ENCODE data around the gene HP1BP3.

HP1BP3 gene

DNA sequence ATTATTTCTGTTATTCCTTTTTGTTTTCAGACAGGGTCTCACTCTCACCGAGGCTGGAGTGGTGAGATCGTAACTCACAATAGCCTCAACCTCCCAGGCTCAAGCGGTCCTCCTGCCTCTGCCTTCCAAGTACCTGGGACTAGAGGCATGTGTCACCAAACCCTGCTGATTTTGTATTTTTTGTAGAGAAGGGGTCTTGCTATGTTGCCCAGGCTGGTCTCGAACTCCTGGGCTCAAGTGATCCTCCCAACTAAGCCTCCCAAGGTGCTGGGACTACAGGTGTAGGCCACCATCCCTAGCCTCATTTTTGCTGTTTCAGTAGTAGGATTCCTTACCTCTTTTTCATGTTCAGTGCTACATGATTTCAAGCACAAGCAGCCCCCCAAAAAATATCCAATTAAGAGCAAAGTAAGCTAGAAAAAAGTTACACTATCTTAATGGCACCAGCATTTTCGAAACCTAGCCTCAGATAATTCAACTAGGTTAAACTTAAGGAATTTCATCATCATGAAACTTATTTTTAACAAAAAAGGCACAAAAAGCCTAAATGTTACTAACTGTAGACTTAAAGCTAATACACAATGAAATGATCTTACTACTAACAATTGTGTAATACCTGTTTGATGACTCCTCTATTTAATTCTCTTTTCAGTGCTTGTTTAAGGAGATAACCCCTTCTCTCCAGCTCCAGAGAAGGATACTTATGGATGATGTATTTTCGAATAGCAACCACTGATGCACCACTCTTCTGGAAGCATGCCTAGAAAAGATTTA lies 16.6 kb downstream of the HP1BP3 start:
- no peak for DNase-seq (ENCODE audit: low spot score)

DNA sequence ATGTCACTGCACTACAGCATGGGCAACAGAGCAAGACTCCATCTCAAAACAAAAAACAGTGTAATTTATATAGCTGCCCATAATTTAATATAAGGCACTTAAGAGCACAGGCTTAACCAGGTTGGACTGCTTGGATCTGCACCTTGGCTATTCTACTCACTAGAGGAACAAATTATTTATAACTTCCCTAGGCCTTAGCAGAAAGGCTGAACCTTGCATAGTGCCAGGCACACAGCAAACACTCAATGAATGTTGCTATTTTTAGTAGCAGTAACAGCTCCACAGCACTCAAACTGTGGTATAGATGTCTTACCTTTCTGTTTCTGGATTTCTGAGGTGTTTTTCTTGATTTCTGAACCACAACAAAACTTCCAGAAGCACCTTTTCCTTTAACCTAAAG lies 19.8 kb downstream of the HP1BP3 start:
- DNase-seq (ENCODE audit: low spot score), result no peak

DNA sequence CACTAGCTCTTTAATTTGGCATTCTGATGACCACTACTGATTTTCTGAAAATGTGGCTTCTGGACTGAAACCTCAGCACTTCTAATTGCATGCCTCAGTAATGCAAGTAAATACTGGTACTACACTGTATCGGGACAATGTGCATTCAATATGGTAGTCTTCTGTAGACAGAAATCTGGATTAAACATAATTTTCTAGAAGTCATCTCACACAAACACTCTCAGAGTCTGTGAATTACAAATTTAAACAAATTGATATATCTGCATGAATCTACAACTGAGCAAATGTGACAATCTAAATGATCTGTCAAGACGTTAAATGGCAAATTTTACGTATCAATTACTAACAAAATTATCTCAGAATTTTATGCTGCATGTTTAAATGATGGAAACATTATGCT lies 23.7 kb downstream of the HP1BP3 start:
- no peak for DNase-seq (ENCODE audit: low spot score)

DNA sequence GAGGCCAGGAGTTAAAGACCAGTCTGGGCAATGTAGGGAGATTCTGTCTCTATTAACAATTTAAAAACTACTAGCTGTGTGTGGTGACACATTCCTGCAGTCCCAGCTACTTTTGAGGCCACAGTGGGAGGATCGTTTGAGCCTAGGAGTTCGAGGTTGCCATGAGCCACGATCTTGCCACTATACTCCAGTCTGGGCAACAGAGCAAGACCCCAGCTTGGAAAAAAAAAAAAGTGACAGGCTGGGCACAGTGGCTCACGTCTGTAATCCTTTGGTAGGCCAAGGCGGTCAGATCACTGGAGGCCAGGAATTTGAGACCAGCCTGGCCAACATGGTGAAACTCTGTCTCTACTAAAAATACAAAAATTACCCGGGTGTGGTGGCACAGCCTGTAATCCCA lies 26.8 kb downstream of the HP1BP3 start:
- DNase-seq (ENCODE audit: low spot score), result no peak

DNA sequence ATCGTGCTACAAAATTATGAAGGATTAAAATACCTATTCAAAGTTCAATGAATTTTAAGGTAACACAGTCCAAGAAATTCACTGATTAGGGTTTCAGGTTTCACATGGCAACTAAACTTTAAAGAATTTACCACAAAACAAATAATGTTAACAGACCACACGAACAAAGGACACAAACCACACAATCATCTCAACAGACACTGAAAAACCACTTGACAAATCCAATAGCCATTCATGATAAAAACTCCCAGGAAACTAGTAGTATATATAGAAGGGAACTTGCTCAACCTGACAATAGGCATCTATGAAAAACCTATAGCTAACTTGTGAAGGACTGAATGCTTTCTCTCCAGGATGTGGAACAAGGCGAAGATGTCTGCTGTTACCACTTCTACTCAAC lies 33.5 kb downstream of the HP1BP3 start:
- DNase-seq (ENCODE audit: low spot score), result no peak

DNA sequence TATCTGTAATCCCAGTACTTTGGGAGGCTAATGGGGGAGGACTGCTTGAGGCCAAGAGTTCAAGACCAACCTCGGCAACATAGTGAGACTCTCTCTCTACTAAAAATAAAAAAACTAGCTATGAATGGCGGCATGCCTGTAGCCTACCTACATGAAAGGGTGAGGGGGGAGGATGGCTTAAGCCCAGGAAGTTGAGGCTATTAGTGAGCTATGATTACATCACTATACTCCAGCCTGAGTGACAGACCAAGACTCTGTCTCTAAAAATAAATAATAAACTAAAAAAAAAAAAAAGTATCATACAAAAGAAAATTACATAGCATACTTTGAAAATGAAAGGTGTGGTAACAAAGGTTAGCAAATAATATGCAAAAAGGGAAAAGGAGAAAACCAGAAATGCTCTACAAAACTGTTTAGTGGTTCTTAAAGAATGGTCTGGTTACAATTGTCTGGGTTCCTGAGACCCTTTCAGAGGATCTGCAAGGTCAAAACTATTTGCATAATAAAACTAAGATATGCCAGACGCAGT lies 35.6 kb downstream of the HP1BP3 start:
- no peak for DNase-seq (ENCODE audit: low spot score)

DNA sequence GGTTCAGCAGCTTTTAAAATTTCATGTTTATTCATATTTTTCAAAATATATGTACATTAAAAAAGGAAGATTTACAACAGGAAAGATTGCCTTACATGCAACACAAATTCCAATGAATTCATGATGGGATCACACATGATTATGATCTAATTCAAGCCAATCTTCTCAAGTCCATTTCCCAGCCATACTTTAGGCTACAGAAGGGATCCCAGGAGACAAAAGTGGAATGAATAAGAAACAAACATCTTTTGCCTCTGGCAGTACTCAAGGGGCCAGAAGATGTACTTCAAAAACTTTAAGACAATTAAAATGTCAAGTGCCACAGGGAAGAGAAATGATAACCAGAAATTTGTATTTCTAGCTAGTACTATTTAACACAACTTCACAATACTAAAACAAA lies 44.4 kb downstream of the HP1BP3 start:
- DNase-seq (ENCODE audit: low spot score), result no peak

DNA sequence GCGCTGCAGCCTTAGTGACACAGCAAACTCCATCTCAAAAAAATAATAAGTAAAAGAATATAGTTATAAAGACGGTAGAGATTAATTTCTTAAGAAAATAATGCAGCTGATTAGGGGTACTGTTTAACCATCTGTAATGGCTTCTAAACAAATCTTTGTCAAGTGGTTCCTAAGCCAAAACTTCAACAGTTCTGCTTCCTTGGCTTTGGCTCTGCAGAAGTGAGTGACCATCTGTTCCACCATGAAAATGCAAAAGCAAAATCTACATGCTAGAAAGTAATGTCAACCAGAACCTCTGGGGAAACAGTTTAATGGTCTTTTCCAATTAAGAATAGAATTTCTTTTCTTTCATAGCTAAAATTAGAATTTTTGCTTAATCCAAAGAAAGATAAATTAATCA lies 46.3 kb downstream of the HP1BP3 start:
- no peak for DNase-seq (ENCODE audit: low spot score)

DNA sequence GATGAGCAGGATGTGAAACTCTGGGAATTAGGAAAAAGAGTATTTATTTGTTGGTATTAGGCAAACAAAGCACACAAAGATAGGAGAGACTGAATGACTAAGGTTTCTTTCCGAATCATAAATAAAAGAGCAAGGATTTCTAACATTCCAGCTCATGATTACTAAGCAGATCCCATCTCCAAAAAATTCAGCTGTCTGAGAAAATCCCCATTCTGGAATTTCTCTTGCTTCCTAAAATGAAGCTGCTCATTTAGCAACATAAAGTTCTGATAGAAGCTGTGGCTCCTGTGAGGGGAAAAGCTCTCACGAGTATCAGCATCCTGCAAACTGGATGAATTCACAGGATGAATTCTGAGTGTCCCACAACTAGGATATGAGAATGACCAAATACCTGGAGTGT lies 47.9 kb downstream of the HP1BP3 start:
- no peak for DNase-seq (ENCODE audit: low spot score)

DNA sequence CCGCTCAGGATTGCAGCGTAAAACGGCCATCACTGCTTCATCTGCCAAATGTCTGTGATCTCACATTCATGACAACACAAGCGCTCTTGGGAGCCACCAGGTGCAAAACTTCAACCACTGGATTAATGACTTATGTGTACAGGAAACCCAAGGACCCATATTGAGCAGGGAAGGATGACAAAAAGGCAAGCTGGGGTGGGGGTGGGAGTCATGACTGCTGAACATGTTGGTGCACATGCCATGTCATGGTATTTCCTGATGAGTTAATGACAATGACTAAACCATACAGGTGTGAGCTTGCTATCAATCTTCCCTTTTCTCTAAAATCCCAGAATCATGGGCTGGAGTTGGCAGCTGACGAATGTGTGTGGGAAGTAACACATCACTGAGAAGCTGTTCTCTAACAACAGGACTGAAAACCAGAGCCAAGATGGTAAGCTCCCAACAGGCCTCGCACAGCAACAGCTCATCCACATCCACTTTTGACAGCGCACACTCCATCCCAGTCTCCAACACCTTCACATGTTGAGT lies 51.5 kb downstream of the HP1BP3 start:
- no peak for DNase-seq (ENCODE audit: low spot score)

DNA sequence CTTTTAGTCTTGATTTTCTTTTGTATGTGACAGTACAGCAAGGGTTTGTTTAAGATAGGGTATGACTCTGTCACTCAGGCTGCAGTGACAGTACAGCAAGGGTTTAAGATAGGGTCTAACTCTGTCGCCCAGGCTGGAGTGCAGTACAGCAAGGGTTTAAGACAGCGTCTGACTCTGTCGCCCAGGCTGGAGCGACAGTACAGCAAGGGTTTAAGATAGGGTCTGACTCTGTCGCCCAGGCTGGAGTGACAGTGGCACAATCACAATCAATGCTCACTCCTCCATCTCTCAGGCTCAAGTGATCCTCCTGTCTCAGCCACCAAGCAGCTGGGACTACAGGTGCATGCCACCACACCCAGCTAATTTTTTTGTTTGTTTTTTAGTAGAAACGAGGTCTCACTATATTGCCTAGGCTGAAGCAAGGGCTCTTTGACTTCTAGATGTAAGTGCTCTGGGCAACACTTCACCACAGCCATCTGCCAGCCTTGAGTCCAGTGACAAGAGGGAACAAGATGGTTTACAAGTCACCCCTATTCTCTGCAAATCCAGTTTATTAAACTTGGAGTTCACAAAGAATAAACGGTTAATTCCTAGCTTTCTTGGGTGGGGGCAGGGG lies 53.6 kb downstream of the HP1BP3 start:
- DNase-seq (ENCODE audit: low spot score), result no peak

DNA sequence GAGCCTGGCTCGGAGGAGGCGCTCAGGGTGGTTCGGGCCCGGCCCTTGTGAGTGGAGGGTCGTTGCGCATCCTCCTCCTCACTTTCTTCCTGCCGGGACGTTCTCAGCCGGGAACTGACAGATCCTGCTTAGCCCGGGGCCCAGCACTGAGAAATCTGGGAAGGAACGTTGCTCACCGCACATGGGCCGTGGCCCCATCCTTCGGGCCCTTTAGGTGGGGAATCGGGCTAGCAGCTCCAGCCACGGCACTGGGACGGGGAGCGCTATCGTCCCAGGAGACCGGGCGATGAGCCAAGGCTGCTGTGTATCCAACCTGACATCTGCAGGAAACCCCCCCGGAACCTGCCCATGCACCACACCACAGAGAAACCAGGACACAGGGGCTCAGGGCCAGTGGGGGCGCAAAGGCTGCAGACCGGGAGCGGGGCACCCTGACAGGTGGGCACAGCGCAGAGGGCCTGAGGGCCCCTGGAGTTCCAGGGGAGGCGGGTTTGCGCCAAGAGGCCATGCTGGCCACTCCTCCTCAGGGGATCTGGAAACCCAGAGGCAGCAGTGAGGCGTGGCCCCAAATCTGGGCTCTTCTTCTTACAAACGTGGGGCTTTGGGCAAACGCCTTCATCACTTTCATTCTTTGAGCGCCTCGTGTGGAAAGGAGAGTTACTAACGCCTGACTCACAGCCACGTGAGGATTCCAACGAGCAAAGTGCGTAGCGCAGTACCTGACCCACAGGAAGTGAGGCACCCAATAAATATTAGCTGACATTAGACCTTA lies 54.3 kb downstream of the HP1BP3 start, which contains the start of gene SH2D5:
SH2D5 (minus strand) TSS at position 116 of the 772 bp plus-strand sequence. CDS start 4,659 bp downstream, outside the sequence.
- peak; percentile 96 for DNase-seq (ENCODE audit: low spot score)

DNA sequence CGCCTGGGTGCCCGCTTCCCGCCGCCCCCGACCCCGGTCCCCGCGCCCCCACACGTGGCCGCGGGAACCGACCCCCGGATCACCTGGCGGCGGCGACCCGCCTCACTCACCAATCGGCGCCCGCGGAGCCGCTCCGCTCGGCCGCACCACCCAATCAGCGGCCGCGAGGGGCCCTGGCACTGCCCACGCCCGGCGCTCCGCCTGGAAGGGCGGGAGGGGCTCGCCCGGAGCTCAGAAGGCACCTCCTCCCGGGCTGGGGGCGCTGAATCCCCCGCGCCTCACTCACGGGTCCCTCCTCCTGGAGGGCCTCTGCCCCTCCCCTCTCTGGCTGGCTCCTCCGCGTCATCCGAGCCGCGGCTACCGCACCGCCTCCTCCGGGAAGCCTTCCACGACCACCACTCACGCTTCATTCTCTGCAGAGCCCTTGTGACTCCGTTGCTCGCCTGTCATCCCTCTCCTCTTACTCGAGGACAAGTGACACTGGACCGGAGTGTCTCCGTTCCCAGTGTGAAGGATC lies 55.0 kb downstream of the HP1BP3 start:
- peak; percentile 77 for DNase-seq (ENCODE audit: low spot score)

DNA sequence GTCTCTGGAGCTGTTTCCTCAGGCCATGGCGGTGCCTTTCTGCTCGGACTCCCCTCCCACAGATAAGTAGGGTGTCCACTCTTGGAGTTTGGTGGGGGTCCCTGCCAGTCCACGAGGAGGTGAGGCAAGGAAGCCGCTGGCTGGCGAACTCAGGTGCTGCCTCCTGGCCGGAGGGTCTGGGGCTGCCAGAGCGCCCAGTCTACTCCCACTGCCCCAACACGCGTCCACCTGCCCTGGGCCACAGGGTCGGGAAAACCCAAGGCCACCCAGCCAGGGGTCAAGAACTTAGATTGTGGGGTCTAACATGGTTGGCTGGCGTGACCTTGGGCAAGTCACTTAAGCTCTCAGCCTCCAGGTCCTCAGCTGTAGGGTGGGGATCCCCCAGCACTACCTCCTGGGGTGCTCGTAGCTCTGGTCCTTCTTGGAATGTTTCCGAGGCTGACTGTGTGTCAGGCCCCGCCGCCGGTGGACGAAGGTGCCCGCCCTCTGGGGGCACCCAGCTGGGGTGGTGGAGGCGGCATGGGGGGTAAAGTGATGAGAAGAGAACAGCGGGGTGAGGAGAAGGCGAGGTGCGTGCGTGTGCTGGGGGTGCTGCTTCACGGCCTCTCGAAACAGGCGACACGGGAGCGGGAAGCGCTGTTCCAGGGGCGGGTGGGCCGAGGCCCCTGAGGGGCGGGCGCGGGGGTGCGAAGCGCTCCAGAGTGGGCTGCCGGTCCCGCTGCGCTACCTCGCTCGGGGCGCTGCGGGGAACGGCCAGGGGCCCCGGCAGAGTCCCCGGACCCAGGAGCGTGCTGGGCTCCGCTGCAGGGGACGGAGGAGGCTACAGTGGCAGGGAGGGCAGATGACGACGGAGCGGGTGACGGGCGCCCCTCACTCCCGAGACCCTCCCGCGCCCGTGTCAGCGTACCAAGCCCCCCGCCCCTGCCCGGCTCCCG lies 55.8 kb downstream of the HP1BP3 start:
- no peak for DNase-seq (ENCODE audit: low spot score)

DNA sequence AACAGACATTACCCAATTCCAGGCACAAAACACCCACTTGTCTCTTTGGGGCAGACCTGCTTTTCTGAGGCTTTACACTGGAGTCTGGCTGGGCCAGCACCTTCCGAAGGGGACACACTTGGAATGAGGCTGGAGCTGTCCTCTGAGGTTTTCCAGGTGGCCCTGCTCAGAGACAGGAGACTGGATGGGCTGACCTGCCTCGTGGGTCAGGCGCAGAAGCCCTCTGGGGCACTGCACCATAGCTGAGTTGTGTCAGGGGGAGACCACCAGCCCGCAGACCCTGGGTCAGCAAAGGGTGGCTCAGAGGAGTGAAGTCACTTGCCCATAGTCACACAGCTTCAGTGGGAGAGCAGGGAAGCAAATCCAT lies 56.4 kb downstream of the HP1BP3 start:
- no peak for DNase-seq (ENCODE audit: low spot score)

DNA sequence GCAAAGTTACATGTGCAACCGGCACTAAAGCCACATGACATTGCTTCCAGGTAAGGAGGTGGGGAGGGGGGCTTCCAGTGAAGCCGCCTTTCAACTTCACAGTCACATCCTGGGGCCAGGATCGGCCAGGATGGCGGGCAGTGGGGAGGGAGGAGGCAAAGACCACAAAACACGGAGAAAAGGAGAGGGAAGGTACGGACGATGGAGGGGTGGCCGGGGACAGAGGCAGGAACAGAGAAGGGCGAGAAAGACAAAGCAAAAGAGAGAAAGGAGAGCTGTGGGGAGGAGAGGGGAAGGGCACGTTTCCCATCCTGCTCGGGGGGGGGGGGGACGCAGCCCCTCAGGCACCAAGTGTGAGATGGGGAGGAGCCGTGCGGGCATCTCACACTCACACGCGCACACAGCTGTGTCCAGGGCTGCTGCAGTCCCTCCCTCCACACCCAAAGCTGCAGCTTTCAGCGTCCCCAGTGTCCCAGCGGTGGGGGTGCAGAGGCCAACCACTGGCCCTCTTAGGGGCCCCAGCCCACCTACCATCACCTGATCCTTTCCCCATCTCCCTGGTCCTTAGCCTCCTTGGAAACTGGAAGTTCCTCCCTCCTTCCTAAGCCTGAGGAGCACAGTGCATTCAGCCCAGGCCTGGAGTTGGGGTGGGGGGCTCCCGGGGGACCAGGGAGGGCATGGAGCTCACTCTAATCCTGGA lies 57.0 kb downstream of the HP1BP3 start:
- DNase-seq (ENCODE audit: low spot score), result no peak

DNA sequence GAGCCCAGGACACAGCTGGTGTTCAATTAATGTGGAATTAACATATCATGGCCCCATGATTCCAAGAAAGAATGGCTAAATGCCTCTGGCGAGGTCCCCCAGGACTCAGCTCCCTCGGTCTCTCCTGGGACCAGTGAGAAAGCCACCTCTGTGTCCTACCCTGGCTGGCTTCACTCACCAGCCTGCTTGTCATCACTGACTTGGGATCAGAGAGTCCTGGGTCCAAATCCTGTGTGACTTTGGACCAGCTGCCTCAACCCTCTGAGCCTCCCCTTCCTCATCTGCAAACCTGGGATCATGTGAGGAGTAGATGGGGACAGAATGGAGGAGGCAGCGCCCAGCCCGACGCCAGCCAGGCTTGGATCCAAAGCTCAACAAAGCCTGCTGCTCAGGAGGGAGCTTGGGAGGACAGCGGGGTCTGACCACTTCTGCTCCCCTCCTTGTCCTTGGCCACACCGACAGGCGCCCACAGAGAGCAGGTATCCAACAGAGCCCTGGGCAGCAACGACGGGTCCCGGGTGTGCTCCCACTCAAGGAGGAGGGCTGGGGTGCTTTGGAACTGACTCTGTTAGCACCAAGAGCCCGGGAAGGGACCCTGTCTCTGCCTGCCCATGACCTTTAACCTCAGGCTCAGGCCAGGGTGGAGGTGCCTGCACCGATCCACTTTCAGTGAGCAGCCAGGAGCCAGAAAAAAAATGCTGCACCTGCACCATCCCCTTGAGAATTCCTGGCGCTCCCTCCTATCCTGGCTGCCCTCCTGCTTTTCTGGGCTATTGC lies 57.8 kb downstream of the HP1BP3 start:
- DNase-seq (ENCODE audit: low spot score), result no peak

DNA sequence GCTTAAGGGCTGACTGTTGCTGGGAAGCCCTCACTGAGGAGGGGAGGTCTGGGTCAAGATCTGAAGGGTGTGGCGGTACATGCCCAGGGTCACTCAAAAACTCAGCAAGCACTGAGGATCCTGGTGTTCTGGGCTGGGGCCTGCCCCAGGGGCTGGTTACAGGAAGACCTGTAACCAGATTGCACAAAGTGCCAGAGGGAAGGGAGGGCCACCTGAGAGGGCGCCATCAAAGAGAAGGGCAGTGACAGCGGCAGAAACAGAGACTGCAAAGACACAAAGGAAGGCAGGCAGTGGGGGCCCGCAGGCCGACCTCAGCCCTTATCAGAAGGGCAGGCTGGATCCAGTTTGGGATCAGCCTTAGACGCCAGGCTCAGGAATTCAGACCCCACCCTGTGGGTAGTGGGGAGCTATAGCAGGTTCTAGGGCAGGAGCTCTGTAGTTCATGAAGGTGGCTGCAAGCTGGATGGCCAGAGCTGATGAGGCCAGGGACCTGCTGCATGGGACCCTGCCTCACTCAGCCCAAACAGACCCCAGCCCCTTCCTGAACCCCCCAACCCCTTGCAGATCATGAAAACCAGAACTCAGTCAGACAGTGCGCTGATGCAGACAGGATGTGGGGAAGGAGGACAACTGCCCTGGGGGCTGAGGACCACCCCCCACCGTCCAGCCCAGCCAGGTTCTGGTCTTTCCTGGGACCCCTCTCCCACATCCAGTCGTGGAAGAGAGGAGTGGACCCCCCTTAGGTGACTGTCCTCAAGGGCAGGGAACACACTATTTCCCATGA lies 58.5 kb downstream of the HP1BP3 start:
- DNase-seq (ENCODE audit: low spot score), result no peak

DNA sequence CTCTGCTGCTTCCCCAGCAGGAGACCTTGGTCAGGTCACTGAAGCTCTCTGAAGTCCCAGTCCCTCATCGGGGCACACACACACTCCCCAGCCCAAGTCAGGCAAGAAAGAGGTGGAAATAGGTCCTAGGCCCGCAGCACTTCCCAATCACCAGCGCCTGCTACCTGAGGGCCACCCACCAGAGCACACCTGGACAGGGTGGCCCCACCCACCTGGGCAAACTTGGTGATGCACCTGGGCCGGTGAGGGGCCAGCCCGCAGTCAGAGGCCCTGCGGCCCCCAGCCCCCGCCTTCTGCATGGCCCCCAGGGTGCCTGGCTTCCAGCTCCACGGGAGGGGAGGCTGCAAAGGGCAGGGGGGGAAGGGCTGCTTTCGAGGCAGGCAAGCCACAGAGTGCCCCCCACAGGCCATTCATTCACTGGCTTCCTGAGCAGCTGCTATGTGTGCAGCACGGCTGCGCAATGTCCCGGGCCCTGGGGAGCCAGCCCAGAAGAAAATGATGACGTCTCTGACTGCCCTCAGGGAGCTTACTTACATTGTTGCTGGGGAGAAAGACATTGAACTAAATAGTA lies 59.3 kb downstream of the HP1BP3 start:
- no peak for DNase-seq (ENCODE audit: low spot score)
